Nucleus accumbens (tissue), 56 donors: ENCODE measurements around the gene GBP3.
A peak's percentile ranks its signal among the peaks of the same experiment; 100 is the strongest.
"Not testable (repeated sequence)": the region's sequence is repeated elsewhere in the genome, so short reads cannot be mapped to it uniquely, and the experiment has no call there.

ENCODE experiments used
- DNase-seq, 56 donors: peaks; one replicate each; lab custom pipeline; 2025; lab: John Stamatoyannopoulos, UW

GBP3 gene, protein sequence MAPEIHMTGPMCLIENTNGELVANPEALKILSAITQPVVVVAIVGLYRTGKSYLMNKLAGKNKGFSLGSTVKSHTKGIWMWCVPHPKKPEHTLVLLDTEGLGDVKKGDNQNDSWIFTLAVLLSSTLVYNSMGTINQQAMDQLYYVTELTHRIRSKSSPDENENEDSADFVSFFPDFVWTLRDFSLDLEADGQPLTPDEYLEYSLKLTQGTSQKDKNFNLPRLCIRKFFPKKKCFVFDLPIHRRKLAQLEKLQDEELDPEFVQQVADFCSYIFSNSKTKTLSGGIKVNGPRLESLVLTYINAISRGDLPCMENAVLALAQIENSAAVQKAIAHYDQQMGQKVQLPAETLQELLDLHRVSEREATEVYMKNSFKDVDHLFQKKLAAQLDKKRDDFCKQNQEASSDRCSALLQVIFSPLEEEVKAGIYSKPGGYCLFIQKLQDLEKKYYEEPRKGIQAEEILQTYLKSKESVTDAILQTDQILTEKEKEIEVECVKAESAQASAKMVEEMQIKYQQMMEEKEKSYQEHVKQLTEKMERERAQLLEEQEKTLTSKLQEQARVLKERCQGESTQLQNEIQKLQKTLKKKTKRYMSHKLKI

DNA sequence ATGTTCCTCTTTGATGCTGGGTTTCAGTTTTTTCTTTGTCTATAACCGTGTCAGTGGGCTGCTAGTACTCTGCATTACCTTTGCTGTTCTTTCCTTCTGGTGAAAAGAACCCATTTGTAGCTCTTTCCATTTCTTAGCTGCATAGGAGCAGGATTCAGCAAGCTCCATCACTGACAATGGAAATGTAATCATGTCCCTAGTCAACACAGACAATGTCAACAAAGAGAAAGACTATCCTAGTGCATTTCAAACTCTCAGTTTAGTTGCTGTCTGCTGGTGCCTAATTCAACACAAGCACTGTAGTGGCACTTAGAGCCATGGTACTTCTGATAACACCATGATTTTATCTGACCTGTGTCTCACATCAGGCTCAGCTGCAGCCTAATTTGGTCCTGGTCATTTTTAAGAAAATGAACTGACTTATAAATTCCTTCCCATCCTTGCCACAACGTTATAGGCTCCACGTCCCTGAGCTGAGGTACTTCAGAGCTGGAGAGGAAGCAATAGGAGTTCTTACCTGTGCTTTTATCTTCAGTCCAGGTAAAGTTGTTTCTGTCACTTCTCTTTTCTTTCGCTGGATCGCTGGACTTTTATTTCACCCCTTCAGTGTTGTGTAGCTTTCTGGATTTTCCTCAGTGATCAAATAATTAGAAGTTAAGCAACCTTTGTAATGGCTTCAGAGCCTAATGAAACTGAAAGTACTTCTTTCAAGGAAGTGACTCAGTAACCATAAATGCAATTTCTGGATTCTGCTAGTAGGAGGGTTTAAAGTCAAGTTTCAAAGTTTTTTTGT lies at the start of gene GBP3:
Gene GBP3 (minus strand): TSS at position 700 of the 793 bp plus-strand sequence. CDS start 2,145 bp downstream, outside the sequence.
- no peak for DNase-seq

DNA sequence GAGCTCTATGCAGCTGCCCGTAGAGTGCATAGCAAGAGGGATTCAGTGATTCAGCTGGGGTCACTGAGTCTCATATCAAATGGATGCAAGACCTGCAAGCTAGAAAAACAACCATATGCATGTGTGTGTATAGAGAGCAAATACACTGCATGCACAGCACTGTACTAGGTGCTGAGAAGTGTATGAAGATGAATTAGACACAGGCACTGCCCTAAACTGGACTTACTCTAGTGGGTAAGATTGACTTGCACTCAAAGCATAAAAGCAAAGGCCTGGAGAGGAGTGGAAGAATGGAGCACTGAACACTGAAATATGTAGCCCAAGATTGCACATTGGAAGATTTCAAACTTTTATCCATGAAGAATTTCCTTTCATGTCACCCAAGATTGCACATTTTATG lies 47.8 kb upstream of the GBP3 start:
- DNase-seq, result no peak

GRCh38 chr1:89069951-89070350 lies 47.3 kb upstream of the GBP3 start:
- DNase-seq, result no peak

DNA sequence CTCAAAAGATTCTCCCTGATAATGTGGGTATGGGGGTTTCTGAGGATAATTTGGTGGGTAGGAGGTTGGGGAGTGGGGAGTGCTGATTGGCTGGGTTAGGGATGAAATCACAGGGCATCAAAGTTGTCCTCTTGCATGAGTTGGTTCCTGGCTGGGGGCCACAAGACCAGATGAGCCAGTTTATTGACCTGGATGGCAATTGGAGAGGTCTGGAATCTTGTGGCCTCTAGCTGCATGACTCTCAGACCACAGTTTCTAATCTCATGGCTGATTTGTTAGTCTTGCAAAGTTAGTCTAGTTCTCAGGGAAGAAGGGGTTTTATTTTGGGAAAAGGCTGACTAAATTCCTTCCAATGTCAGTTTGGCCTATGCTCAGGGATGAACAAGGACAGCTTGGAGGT lies 45.6 kb upstream of the GBP3 start:
- no peak for DNase-seq

DNA sequence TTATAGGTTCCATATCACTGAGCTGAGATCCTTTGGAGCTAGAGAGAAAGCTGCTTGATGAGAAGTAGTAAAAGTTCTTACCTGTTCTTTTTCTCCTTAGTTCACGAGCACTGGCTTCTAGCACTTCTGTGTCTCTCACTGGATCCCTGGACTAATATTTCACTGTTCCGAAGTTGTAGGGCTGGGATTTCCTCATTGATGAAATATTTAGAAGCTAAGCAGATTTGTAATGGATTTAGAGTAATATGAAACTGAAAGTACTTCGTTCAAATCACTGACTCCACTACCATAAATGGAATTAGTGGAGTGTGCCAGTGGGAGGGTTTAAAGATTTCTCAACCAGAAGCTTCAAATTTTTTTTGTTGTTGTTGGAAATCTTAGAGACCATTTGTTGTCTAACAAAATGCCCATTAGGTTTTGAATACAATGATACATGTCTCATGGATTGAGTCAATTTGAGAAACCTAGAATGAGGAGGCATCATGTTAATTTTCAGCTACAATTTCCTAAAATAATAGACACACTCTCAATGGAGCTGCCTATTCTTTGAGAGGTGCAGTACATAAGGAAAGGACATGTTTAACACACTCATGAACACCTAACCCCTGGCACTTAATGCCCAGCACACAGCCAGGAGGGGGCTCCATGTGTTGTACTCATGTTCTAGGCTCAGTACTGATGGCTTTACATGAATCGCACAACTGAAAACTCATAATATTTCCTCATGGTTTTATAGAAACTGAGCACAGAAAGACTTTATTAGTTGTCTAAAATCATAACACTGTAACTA lies 42.6 kb upstream of the GBP3 start, which contains the start of gene GBP1:
Gene GBP1 (minus strand): TSS at position 130 of the 790 bp plus-strand sequence. CDS start 1,974 bp downstream, outside the sequence.
- peak in 1 of 56 donors; percentile 16 for DNase-seq

DNA sequence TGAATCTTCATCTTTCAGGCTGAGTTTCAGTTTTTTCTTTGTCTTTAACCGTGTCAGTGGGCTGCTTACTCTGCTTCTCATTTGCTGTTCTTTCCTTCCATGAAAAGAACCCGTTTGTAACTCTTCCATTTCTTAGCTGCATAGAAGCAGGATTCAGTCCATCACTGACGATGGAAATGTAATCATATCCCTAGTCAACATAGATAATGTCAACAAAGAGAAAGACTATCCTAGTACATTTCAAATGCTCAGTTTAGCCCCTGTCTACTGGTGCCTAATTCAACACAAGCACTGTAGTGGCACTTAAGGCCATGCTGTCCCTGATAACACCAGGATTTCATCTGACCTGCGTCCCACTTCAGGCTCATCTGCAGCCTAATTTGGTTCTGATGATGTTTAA lies 42.0 kb upstream of the GBP3 start:
- DNase-seq, result no peak

GRCh38 chr1:89063094-89063493 lies 40.4 kb upstream of the GBP3 start:
- DNase-seq, result no peak

DNA sequence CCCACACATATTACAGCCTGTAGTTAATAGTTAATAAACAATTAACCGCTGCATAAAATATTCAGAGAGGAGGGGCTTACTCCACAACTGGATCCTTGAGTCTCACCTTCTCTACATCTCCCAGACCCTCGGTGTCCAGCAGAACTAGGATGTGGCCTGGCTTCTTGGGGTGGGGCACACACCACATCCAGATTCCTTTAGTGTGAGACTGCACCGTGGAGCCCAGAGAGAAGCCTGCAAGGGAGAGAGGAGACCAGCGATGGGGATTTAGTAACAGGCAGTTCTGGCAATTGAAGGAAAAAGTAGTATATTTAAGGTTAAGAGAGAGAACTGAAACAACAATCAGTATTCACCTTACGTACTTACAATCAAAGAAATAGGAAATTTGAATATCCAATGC lies 37.4 kb upstream of the GBP3 start:
- DNase-seq, result no peak

- no peak for DNase-seq
These were observed 29.3 kb upstream of the GBP3 start for GRCh38 chr1:89051955-89052312.

DNA sequence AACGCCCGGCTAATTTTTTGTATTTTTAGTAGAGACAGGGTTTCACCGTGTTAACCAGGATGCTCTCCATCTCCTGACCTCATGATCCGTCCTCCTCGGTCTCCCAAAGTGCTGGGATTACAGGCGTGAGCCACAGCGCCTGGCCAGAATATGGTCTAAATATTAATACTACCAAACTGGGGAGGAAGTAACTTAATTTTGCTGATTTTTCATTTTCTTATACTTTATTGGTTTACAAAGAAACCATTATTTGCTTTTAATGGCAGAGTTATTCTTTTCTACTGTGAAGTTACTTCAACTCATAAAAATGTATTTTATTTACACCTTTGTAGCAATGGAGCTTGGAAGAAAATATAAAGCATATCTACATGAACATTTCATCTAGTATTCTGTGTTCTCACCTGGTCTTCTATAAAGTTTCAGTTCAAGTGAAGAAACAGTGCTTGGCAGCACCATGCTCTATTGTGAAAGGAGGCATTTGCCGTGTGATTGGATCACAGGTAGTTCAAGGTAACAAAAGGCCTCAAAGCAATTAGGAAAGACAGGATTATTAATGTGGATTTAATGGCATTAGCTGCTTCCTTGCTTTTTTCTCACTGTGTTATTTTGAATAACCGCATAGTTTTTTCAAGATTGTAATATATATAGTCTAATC lies 28.8 kb upstream of the GBP3 start:
- no peak for DNase-seq

DNA sequence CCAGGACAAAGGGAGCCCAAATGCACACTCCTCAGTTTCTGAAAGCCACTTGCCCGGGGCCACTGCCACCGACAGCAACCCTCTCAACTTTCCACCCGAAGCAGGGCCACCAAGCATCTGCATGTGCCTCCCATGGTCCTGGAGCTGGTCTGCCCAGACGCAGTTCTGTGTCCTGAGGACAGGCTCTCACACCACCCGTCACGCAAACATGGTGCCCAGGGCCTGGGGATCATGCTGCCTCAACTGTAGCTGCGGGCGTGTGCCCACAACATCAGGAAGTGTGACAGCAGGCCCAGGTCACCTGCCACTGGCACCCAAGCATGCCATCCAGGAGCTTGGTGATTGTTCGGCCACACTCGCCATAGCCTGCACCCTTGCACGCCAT lies 28.0 kb upstream of the GBP3 start:
- DNase-seq, result no peak

GRCh38 chr1:89049901-89050648 lies 27.4 kb upstream of the GBP3 start:
- DNase-seq, result not testable (repeated sequence)

- not testable (repeated sequence) for DNase-seq
These were observed 26.5 kb upstream of the GBP3 start for GRCh38 chr1:89049187-89049586.

DNA sequence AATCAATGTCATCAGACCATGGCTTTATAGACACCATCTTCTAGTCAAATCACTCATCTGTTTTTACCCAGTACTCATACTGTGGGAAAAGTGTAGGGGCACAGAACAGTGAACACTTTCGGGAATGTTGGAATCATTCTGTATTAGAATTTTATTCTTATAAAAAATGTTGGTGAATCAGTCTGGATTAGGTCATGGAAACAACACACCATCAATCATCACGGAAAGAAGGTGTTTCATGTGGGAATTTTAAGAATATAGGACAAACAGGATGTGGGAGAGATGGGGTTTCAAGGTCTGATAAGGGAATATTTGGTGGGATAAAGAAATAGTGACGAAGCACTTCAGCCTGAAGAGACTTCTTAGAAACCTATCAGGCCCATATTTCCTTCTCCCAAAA lies 25.1 kb upstream of the GBP3 start:
- DNase-seq, result no peak

GRCh38 chr1:89046318-89047183 lies 23.9 kb upstream of the GBP3 start:
- DNase-seq, result not testable (repeated sequence)

DNA sequence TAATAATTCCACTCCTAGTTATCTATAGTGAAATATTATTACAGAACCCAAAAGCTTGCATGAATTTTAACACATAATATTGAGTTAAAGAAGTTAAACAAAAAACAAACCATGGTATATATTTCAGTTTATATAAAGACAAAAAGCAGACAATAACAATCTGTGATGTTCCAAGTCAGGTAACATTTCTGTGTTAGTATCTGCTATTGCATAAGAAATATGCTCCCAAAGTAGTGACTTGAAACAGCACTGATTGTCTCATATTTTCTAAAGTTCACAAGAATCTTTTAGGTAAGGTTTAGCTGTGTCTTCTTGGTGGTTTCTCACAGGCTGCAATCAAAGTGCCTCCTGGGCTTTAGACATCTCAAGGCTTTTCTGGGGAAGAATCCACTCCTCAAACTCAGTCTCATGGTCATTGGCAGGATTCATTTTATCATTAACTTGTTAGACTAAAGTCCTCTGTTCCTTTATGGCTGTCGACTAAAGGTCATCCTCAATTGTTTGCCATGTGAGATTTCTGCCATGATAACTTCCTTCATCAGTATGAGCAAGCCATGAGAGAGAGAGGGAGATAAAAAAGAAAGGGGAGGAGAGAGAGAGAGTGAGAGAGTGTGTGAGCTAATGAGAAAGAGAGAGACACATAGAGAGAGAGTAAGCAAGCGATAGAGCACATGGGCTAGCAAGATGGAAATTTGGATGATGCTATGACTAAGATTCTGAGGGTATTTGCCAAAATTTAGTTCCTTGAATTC lies 22.5 kb upstream of the GBP3 start:
- DNase-seq, result no peak

- DNase-seq, result no peak
These were observed 21.3 kb upstream of the GBP3 start for GRCh38 chr1:89043940-89044339.

DNA sequence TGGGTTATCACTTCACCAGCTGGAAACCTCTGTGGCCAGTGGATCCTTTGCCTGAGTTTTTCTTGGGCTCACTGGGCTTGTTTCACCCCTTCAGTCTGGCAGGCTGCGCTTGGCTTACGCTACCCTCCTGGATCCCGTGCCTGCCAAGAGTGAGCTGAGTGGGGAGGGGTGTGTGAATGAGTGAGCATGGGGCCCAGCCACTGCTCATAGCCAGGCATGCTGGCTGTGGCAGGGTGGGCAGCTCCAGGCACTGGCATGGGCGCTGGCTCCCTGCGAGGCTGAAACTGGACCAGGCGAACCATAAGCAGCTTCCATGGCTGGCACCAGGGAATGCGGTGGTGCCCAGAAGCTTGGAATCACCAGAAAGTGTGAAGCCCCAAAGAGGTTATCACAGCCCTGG lies 19.8 kb upstream of the GBP3 start:
- DNase-seq, result peak in 1 of 56 donors; percentile 5
